GM12878 (cell line): ENCODE data around the gene RDH16. TPM values are rescaled to one million over a fixed set of nuclear protein-coding genes. Genes with fewer than 3 reads are reported as not detected.

Experiments
- ATAC-seq: fragments of 200-7000 bp; cut with Tn5 transposase; 3 replicates; pipeline ENCODE4 v1.9.1; 2020; ENCODE audit warnings: mild to moderate bottlenecking, moderate library complexity
- BruUV-seq: library from RNA; stranded (reverse); fragments of 400-500 nt; replicated peaks from 2 replicates; lab custom pipeline; 2021; lab: Mats Ljungman, UMichigan
- CTCF ChIA-PET: fragments of 300-600 bp; sonication (Branson Sonifier 250); formaldehyde crosslinking; extraction: SDS; loops from one replicate; lab custom pipeline; 2021; ENCODE audit warnings: inconsistent platforms; lab: Yijun Ruan, JAX
- POLR2A ChIA-PET: fragments of 350-600 bp; formaldehyde crosslinking; extraction: SDS; loops from one replicate; lab custom pipeline; 2021; ENCODE audit warnings: inconsistent platforms; lab: Charles Lee
- RAD21 ChIA-PET: fragments of 300-600 bp; sonication (Branson Sonifier 250); formaldehyde crosslinking; loops from one replicate; lab custom pipeline; 2023; ENCODE audit warnings: antibody characterized with exemption; ENCODE audit not compliant: unreplicated experiment; lab: Charles Lee
- SMC1A ChIA-PET: fragments of 300-600 bp; sonication (Branson Sonifier 250); formaldehyde crosslinking; loops from one replicate; lab custom pipeline; 2023; ENCODE audit not compliant: unreplicated experiment, uncharacterized antibody; lab: Charles Lee
- DNase-seq: peaks from one replicate; pipeline ENCODE4 v3.0.0-alpha.2; 2011; ENCODE audit warnings: low read depth, low spot score
- FAIRE-seq: peaks from 3 replicates; lab custom pipeline; 2011; peaks lifted over from hg19 to GRCh38; lab: Jason Lieb, UNC
- H2AFZ ChIP-seq: 2 replicates; pipeline ENCODE4 v1.6.0; 2011; ENCODE audit warnings: low read depth, low read length, control low read depth; ENCODE audit not compliant: control insufficient read depth
- H3K27ac ChIP-seq: 2 replicates; pipeline ENCODE4 v1.5.1; 2011; ENCODE audit warnings: control low read depth; ENCODE audit not compliant: control insufficient read depth, insufficient read depth
- H3K27me3 ChIP-seq, 2 experiments: replicated peaks in 1 of 2; 2 replicates each; pipeline versions ENCODE4 v1.6.0 to v1.6.1; 2011; ENCODE audit warnings: low read length in 1 of 2; ENCODE audit not compliant: control insufficient read depth in 2 of 2, insufficient read depth in 2 of 2
- H3K36me3 ChIP-seq, 2 experiments: 2 replicates each; pipeline ENCODE4 v1.5.1; 2011; ENCODE audit warnings: low read length in 1 of 2; ENCODE audit not compliant: control insufficient read depth in 2 of 2, insufficient read depth in 2 of 2
- H3K4me1 ChIP-seq: 2 replicates; pipeline ENCODE4 v1.6.1; 2011; ENCODE audit warnings: mild to moderate bottlenecking, low read length, moderate library complexity, mixed read lengths; ENCODE audit not compliant: control insufficient read depth, insufficient read depth
- H3K4me2 ChIP-seq: 2 replicates; pipeline ENCODE4 v1.6.0; 2011; ENCODE audit warnings: control low read depth; ENCODE audit not compliant: control insufficient read depth, insufficient read depth
- H3K4me3 ChIP-seq: fragments of 200-600 bp; sonication (generic); 2 replicates; pipeline ENCODE4 v1.5.1; 2016
- H3K79me2 ChIP-seq: 2 replicates; pipeline ENCODE4 v1.6.0; 2011; ENCODE audit warnings: low read length; ENCODE audit not compliant: control insufficient read depth, insufficient read depth
- H3K9ac ChIP-seq: 2 replicates; pipeline ENCODE4 v1.8.0; 2011; ENCODE audit warnings: low read length, control low read depth, mixed read lengths; ENCODE audit not compliant: control insufficient read depth, insufficient read depth
- H3K9me3 ChIP-seq: replicated peaks from 3 replicates; pipeline ENCODE4 v1.5.1; 2011; ENCODE audit warnings: mild to moderate bottlenecking, low read length; ENCODE audit not compliant: control insufficient read depth, insufficient read depth
- H4K20me1 ChIP-seq: 2 replicates; pipeline ENCODE4 v1.6.0; 2011; ENCODE audit not compliant: control insufficient read depth, insufficient read depth
- CTCF ChIP-seq, 3 experiments: IDR thresholded peaks in 2 of 3; conservative IDR thresholded peaks in 1 of 3; 2 replicates each; pipeline ENCODE4 v1.5.1; 2011; ENCODE audit warnings: low read depth in 3 of 3, low read length in 3 of 3, mild to moderate bottlenecking in 3 of 3, control low read depth in 2 of 3, moderate library complexity in 2 of 3, inconsistent platforms in 1 of 3, mixed read lengths in 1 of 3; ENCODE audit not compliant: control insufficient read depth in 2 of 3, insufficient read depth in 1 of 3; ENCODE audit errors: extremely low read depth in 1 of 3
- ELK1 ChIP-seq: IDR thresholded peaks from 2 replicates; pipeline ENCODE4 v1.6.1; 2012; ENCODE audit warnings: low read depth, low read length, improper control_type of control experiment
- MTA2 ChIP-seq: fragments of 450-650 bp; IDR thresholded peaks from 2 replicates; pipeline ENCODE4 v1.6.1; 2016; ENCODE audit warnings: low read depth, mild to moderate bottlenecking, moderate library complexity
- NFYA ChIP-seq: IDR thresholded peaks from 2 replicates; pipeline ENCODE4 v1.6.1; 2011; ENCODE audit warnings: low read depth, mild to moderate bottlenecking, low read length, improper control_type of control experiment, borderline replicate concordance
- NR2F1 ChIP-seq: fragments of 450-650 bp; conservative IDR thresholded peaks from 2 replicates; pipeline ENCODE4 v1.6.1; 2017; ENCODE audit warnings: mild to moderate bottlenecking
- PKNOX1 ChIP-seq: fragments of 450-650 bp; IDR thresholded peaks from 2 replicates; pipeline ENCODE4 v1.6.1; 2016; ENCODE audit warnings: mild to moderate bottlenecking
- RAD21 ChIP-seq: IDR thresholded peaks from 2 replicates; pipeline ENCODE4 v1.6.1; 2011; ENCODE audit warnings: mild to moderate bottlenecking, low read depth, low read length, moderate library complexity; ENCODE audit not compliant: insufficient read depth
- SUZ12 ChIP-seq: fragments of 200-600 bp; sonication (generic); IDR thresholded peaks from one replicate; pipeline ENCODE4 v1.6.1; 2018; ENCODE audit warnings: antibody characterized with exemption, mild to moderate bottlenecking; ENCODE audit not compliant: unreplicated experiment
- ZZZ3 ChIP-seq: IDR thresholded peaks from 2 replicates; pipeline ENCODE4 v1.6.1; 2011; ENCODE audit warnings: low read depth; ENCODE audit not compliant: control insufficient read depth, insufficient read length
- whole genome bisulfite sequencing: methylation state at CpG from one replicate; pipeline ENCODE4 v1.1.6; 2016; ENCODE audit warnings: low lambda C conversion rate; ENCODE audit not compliant: insufficient replicate concordance, insufficient coverage; ENCODE audit errors: missing lambda C conversion rate; 5-methylcytosine and 5-hydroxymethylcytosine counted together
- in situ Hi-C: fragments of 300-500 bp; cut with MboI; formaldehyde crosslinking; loops from 9 replicates; pipeline ENCODE4 v1.14.3; 2018; ENCODE audit warnings: mixed read lengths
- intact Hi-C: fragments of 100-400 bp; cut with micrococcal nuclease; formaldehyde crosslinking; loops from one replicate; pipeline ENCODE4 v1.14.2; 2022; ENCODE audit not compliant: unreplicated experiment
- polyA plus RNA-seq, 11 experiments: library from polyadenylated mRNA; depleted of rRNA in 4 of 11; unstranded in 6 of 11; stranded (reverse) in 5 of 11; fragments of >200 nt; fragmentation: Nextera tagmentation in 4 of 11; fragmentation: Illumina TruSeq in 1 of 11; extraction: Ambion mirVana in 4 of 11; extraction: Trizol in 1 of 11; gene quantifications; 1 replicate in 1 of 11; 2 replicates in 10 of 11; pipeline versions ENCODE4 v1.2.1 to v1.2.3, GENCODE V29; 2011 to 2016; ENCODE audit warnings: inconsistent platforms in 2 of 11, missing spikeins in 2 of 11, low read depth in 1 of 11
- total RNA-seq, 4 experiments: library from RNA; depleted of rRNA in 3 of 4; stranded (reverse); fragments of >200 nt in 3 of 4; fragmentation: Illumina TruSeq in 1 of 4; extraction: Trizol in 1 of 4; gene quantifications; 2 replicates each; pipeline versions ENCODE4 v1.2.1 to v1.2.3, GENCODE V29; 2013 to 2021

The RDH16 gene
- total and polyA plus RNA-seq, 10 of the 15 experiments (the other 5 are each of a cell fraction or from before 2014, with no cell fraction given), result 0.04 to 0.31 (median 0.06) TPM

- TF ChIP-seq ELK1, result no peak
- no peak for TF ChIP-seq MTA2
- no peak for TF ChIP-seq NFYA
These were observed 9.0 kb downstream of the RDH16 start (continued) for GRCh38 chr12:56948457-56948777.

GRCh38 chr12:56947633-56948456, 9.6 kb downstream of the RDH16 start:
- ChIA-PET CTCF (interaction anchor here (0.6 to 1.3 kb wide), 6 partner anchors 12 to 187 kb away, joined by 3 to 5 read pairs (median 3); no protein-coding TSS in a partner anchor), POLR2A (no interaction called here), RAD21 (interaction anchor here (1.4 kb wide), 2 partner anchors 53 to 58 kb away, joined by 3 read pairs; no protein-coding TSS in a partner anchor), SMC1A (interaction anchor here (1.2 to 1.3 kb wide), 2 partner anchors 41 to 53 kb away, joined by 3 to 4 read pairs; no protein-coding TSS in a partner anchor)
- 41% methylated on average over 6 of the region's 6 CpGs for WGBS
- H2AFZ ChIP-seq, result no peak overlapping the region
- in situ Hi-C loops, result no loop called here
- H3K4me2 ChIP-seq, result no peak overlapping the region
- no peaks in the 10 kb centered on the region for H3K36me3 ChIP-seq
- H3K9ac ChIP-seq, result no peak overlapping the region
- H3K79me2 ChIP-seq, result no peaks in the 10 kb centered on the region
- no peak for FAIRE-seq
- BruUV-seq, result no TSS peak
- TF ChIP-seq NR2F1 (no peak), ZZZ3 (no peak), SUZ12 (no peak), PKNOX1 (no peak), CTCF (IDR thresholded peaks at IDR 0.05 in 2 of 3, conservative IDR thresholded peaks at IDR 0.05 in 1 of 3; ENCODE audit: control insufficient read depth in 2 of 3, extremely low read depth in 1 of 3, insufficient read depth in 1 of 3, low read depth in 3 of 3, low read length in 3 of 3) (peak in 1 of 3 experiments; percentile 17; a peak in 1 of 6 replicates), RAD21 (peak; percentile 41)
- TF ChIP-seq, all 136 proteins: peak for 2
- intact Hi-C loops, result no loop called here
- ATAC-seq, result no peak
- no peaks in the 10 kb centered on the region for H4K20me1 ChIP-seq
- H3K27ac ChIP-seq, result no peak overlapping the region
- no peaks in the 10 kb centered on the region; a peak in 1 of 4 replicates for H3K27me3 ChIP-seq
- DNase-seq, result no peak
- no peaks in the 10 kb centered on the region for H3K4me1 ChIP-seq
- H3K4me3 ChIP-seq, result no peak overlapping the region
- no peaks in the 10 kb centered on the region; the same call in 2 of the 3 replicates for H3K9me3 ChIP-seq
